ENCODE results near the gene MRPS15.

The MRPS15 gene

DNA sequence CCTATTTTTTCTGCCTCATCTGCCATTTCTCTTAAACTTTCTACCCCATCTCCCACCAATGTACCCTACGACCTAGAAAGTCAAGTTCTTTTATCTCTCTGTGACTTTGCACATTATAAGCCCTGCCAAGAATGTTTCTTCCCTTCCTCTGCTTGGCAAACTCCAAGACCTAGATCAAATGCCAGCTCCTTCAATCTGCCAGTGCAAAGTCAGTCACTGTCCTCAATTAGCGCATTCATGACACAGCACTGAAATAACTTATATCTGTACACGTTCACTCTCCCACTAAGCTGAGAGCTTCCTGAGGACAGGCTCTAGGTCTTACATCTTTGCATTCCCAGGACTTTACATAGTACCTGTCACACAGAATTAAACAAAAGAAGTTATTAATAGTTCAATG is 45.0 kb downstream of the MRPS15 start:
- TF ChIP-seq BACH2 (CRISPR knock-in tag; IDR thresholded peaks at IDR 0.05; ENCODE audit: borderline replicate concordance) (no peak), TOX (CRISPR knock-in tag; IDR thresholded peaks at IDR 0.05; ENCODE audit: borderline replicate concordance) (no peak), CSDC2 (CRISPR knock-in tag; IDR thresholded peaks at IDR 0.05) (no peak), ESRRG (CRISPR knock-in tag; IDR thresholded peaks at IDR 0.05) (no peak), ARNTL (CRISPR knock-in tag; IDR thresholded peaks at IDR 0.05; ENCODE audit: borderline replicate concordance, low read depth) (no peak), ZFP3 (CRISPR knock-in tag; IDR thresholded peaks at IDR 0.05) (no peak), SNAI2 (CRISPR knock-in tag; IDR thresholded peaks at IDR 0.05) (no peak), ZNF70 (CRISPR knock-in tag; IDR thresholded peaks at IDR 0.05) (no peak), RARB (CRISPR knock-in tag; IDR thresholded peaks at IDR 0.05) (no peak), ISL1 (CRISPR knock-in tag; IDR thresholded peaks at IDR 0.05) (no peak), ZNF565 (CRISPR knock-in tag; conservative IDR thresholded peaks at IDR 0.05; ENCODE audit: low read depth) (no peak)
- TF ChIP-seq, protein P1, sequence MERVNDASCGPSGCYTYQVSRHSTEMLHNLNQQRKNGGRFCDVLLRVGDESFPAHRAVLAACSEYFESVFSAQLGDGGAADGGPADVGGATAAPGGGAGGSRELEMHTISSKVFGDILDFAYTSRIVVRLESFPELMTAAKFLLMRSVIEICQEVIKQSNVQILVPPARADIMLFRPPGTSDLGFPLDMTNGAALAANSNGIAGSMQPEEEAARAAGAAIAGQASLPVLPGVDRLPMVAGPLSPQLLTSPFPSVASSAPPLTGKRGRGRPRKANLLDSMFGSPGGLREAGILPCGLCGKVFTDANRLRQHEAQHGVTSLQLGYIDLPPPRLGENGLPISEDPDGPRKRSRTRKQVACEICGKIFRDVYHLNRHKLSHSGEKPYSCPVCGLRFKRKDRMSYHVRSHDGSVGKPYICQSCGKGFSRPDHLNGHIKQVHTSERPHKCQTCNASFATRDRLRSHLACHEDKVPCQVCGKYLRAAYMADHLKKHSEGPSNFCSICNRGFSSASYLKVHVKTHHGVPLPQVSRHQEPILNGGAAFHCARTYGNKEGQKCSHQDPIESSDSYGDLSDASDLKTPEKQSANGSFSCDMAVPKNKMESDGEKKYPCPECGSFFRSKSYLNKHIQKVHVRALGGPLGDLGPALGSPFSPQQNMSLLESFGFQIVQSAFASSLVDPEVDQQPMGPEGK (CRISPR knock-in tag; IDR thresholded peaks at IDR 0.05; ENCODE audit: borderline replicate concordance) = no peak
- TF ChIP-seq, protein P2, sequence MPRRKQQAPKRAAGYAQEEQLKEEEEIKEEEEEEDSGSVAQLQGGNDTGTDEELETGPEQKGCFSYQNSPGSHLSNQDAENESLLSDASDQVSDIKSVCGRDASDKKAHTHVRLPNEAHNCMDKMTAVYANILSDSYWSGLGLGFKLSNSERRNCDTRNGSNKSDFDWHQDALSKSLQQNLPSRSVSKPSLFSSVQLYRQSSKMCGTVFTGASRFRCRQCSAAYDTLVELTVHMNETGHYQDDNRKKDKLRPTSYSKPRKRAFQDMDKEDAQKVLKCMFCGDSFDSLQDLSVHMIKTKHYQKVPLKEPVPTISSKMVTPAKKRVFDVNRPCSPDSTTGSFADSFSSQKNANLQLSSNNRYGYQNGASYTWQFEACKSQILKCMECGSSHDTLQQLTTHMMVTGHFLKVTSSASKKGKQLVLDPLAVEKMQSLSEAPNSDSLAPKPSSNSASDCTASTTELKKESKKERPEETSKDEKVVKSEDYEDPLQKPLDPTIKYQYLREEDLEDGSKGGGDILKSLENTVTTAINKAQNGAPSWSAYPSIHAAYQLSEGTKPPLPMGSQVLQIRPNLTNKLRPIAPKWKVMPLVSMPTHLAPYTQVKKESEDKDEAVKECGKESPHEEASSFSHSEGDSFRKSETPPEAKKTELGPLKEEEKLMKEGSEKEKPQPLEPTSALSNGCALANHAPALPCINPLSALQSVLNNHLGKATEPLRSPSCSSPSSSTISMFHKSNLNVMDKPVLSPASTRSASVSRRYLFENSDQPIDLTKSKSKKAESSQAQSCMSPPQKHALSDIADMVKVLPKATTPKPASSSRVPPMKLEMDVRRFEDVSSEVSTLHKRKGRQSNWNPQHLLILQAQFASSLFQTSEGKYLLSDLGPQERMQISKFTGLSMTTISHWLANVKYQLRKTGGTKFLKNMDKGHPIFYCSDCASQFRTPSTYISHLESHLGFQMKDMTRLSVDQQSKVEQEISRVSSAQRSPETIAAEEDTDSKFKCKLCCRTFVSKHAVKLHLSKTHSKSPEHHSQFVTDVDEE (CRISPR knock-in tag; IDR thresholded peaks at IDR 0.05) = no peak
- TF ChIP-seq, protein P3, sequence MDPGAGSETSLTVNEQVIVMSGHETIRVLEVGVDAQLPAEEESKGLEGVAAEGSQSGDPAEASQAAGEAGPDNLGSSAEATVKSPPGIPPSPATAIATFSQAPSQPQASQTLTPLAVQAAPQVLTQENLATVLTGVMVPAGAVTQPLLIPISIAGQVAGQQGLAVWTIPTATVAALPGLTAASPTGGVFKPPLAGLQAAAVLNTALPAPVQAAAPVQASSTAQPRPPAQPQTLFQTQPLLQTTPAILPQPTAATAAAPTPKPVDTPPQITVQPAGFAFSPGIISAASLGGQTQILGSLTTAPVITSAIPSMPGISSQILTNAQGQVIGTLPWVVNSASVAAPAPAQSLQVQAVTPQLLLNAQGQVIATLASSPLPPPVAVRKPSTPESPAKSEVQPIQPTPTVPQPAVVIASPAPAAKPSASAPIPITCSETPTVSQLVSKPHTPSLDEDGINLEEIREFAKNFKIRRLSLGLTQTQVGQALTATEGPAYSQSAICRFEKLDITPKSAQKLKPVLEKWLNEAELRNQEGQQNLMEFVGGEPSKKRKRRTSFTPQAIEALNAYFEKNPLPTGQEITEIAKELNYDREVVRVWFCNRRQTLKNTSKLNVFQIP (CRISPR knock-in tag; IDR thresholded peaks at IDR 0.05; ENCODE audit: borderline replicate concordance, low read depth) = no peak
- TF ChIP-seq, protein P4, sequence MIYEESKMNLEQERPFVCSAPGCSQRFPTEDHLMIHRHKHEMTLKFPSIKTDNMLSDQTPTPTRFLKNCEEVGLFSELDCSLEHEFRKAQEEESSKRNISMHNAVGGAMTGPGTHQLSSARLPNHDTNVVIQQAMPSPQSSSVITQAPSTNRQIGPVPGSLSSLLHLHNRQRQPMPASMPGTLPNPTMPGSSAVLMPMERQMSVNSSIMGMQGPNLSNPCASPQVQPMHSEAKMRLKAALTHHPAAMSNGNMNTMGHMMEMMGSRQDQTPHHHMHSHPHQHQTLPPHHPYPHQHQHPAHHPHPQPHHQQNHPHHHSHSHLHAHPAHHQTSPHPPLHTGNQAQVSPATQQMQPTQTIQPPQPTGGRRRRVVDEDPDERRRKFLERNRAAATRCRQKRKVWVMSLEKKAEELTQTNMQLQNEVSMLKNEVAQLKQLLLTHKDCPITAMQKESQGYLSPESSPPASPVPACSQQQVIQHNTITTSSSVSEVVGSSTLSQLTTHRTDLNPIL (CRISPR knock-in tag; IDR thresholded peaks at IDR 0.05; ENCODE audit: low read depth) = no peak
- TF ChIP-seq, protein P5, sequence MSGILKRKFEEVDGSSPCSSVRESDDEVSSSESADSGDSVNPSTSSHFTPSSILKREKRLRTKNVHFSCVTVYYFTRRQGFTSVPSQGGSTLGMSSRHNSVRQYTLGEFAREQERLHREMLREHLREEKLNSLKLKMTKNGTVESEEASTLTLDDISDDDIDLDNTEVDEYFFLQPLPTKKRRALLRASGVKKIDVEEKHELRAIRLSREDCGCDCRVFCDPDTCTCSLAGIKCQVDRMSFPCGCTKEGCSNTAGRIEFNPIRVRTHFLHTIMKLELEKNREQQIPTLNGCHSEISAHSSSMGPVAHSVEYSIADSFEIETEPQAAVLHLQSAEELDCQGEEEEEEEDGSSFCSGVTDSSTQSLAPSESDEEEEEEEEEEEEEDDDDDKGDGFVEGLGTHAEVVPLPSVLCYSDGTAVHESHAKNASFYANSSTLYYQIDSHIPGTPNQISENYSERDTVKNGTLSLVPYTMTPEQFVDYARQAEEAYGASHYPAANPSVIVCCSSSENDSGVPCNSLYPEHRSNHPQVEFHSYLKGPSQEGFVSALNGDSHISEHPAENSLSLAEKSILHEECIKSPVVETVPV (CRISPR knock-in tag; IDR thresholded peaks at IDR 0.05) = no peak
- ATAC-seq = no peak

DNA sequence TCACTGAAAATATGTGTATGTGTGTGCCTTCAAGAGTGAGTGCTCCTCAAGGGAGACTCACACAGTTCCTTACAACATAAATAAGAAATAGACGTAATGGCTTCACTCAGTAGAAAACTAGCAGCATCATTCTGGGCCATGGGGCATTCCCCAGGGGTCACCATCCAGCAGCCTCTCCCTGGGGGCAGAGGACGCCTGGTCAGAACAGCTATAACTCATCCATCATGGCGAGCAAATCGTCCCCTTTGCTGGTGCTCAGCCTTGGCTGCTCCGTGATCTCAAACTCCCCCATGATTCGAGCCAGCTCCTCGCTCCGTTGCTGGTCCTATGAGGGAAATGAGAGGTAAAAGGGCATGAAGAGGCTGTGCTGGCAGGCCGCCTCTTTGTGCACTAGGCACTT is 46.3 kb downstream of the MRPS15 start:
- no peak for TF ChIP-seq ZNF8 (CRISPR knock-in tag; IDR thresholded peaks at IDR 0.05)
- TF ChIP-seq, protein P1 (CRISPR knock-in tag; IDR thresholded peaks at IDR 0.05; ENCODE audit: borderline replicate concordance) = no peak
- no peak for TF ChIP-seq CSDC2 (CRISPR knock-in tag; IDR thresholded peaks at IDR 0.05)
- TF ChIP-seq GLIS3 (CRISPR knock-in tag; IDR thresholded peaks at IDR 0.05) = no peak
- TF ChIP-seq, protein P5 (CRISPR knock-in tag; IDR thresholded peaks at IDR 0.05) = no peak
- TF ChIP-seq, protein P2 (CRISPR knock-in tag; IDR thresholded peaks at IDR 0.05) = no peak
- no peak for ATAC-seq

Measured in SK-N-SH treated with all-trans-retinoic acid at 6 μM for 48 hours (cell line).